ENCODE results near the gene ZNF189.

DNA sequence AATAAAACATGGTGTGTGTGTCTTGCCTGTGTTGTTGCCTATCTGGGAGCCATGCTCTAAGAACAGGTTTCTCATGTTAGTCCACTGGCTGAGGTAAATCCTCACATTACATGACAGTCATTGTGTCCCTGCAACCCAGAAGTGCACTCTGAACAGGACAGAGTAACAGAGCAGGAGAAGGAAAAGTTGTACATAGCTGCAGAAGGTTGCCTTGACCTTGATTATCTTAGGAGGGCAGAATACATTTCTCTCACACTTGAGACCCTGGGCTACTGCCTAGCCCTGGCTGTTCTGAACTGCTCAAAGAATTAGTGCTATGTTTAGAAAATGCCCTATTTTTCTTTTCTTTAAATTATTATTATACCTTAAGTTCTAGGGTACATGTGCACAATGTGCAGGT lies 16.9 kb downstream of the ZNF189 start:
- TF ChIP-seq, protein P1, sequence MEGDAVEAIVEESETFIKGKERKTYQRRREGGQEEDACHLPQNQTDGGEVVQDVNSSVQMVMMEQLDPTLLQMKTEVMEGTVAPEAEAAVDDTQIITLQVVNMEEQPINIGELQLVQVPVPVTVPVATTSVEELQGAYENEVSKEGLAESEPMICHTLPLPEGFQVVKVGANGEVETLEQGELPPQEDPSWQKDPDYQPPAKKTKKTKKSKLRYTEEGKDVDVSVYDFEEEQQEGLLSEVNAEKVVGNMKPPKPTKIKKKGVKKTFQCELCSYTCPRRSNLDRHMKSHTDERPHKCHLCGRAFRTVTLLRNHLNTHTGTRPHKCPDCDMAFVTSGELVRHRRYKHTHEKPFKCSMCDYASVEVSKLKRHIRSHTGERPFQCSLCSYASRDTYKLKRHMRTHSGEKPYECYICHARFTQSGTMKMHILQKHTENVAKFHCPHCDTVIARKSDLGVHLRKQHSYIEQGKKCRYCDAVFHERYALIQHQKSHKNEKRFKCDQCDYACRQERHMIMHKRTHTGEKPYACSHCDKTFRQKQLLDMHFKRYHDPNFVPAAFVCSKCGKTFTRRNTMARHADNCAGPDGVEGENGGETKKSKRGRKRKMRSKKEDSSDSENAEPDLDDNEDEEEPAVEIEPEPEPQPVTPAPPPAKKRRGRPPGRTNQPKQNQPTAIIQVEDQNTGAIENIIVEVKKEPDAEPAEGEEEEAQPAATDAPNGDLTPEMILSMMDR (IDR thresholded peaks at IDR 0.05; ENCODE audit: low read depth, low read length) = no peak
- no peak for TF ChIP-seq POLR2A (IDR thresholded peaks at IDR 0.05; ENCODE audit: extremely low read depth, insufficient read length)
